ENCODE data around the gene DOLPP1. TPM values are rescaled to one million over a fixed set of nuclear protein-coding genes. Genes with fewer than 3 reads are reported as not detected.

Gene DOLPP1
- total RNA-seq, 1 experiment from 2014 or later: 13.7 TPM

DNA sequence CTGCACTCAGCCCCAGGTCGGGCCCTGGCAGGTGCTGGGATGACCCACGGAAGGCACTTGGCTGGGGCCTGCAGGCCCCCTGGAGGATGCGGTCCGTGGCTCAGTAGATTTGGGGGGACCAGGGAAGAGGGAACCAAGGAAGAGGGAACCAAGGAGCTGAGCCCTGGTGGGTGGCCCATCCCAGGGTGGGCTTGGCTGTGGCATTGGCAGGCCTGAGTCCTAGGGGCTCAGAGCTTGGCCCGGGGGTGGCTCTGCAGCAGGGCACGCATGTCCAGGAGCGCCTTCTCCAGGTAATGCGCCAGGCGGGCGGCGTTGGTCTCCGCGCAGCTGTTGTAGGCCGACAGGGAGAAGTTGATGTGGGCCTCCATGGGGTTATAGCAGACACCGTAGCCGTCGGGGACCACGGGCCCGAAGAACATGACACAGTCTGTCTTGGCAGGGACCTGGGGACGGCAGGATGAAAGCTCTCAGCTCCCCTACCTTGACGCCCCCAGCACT, 14.3 kb downstream of the DOLPP1 start:
- in situ Hi-C loops (cut with HindIII; ENCODE audit: low pct_unique_long_range_greater_than_20kb, low sequenced_read_pairs): no loop called here
- Histone ChIP-seq H3K27me3 (ENCODE audit: control insufficient read depth, insufficient read depth, low read length) (no peaks in the 10 kb centered on the region), H3K27ac (ENCODE audit: low read length) (no peak overlapping the region), H3K36me3 (ENCODE audit: control insufficient read depth, insufficient read depth, low read length) (no peaks in the 10 kb centered on the region), H3K9me3 (ENCODE audit: control insufficient read depth, insufficient read depth, low read depth, low read length) (no peaks in the 10 kb centered on the region), H3K4me3 (ENCODE audit: low read depth in 2 of 2, low read length in 2 of 2) (no peak overlapping the region), H3K4me1 (ENCODE audit: control insufficient read depth, insufficient read depth, low read length) (no peaks in the 10 kb centered on the region)
- CTCF ChIA-PET: no interaction called here
- DNase-seq (ENCODE audit: low read depth, low spot score) (no peak), ATAC-seq (no peak)
- POLR2A ChIA-PET: no interaction called here
- TF ChIP-seq, protein P1, sequence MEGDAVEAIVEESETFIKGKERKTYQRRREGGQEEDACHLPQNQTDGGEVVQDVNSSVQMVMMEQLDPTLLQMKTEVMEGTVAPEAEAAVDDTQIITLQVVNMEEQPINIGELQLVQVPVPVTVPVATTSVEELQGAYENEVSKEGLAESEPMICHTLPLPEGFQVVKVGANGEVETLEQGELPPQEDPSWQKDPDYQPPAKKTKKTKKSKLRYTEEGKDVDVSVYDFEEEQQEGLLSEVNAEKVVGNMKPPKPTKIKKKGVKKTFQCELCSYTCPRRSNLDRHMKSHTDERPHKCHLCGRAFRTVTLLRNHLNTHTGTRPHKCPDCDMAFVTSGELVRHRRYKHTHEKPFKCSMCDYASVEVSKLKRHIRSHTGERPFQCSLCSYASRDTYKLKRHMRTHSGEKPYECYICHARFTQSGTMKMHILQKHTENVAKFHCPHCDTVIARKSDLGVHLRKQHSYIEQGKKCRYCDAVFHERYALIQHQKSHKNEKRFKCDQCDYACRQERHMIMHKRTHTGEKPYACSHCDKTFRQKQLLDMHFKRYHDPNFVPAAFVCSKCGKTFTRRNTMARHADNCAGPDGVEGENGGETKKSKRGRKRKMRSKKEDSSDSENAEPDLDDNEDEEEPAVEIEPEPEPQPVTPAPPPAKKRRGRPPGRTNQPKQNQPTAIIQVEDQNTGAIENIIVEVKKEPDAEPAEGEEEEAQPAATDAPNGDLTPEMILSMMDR (IDR thresholded peaks at IDR 0.05): no peak
- TF ChIP-seq, protein P2, sequence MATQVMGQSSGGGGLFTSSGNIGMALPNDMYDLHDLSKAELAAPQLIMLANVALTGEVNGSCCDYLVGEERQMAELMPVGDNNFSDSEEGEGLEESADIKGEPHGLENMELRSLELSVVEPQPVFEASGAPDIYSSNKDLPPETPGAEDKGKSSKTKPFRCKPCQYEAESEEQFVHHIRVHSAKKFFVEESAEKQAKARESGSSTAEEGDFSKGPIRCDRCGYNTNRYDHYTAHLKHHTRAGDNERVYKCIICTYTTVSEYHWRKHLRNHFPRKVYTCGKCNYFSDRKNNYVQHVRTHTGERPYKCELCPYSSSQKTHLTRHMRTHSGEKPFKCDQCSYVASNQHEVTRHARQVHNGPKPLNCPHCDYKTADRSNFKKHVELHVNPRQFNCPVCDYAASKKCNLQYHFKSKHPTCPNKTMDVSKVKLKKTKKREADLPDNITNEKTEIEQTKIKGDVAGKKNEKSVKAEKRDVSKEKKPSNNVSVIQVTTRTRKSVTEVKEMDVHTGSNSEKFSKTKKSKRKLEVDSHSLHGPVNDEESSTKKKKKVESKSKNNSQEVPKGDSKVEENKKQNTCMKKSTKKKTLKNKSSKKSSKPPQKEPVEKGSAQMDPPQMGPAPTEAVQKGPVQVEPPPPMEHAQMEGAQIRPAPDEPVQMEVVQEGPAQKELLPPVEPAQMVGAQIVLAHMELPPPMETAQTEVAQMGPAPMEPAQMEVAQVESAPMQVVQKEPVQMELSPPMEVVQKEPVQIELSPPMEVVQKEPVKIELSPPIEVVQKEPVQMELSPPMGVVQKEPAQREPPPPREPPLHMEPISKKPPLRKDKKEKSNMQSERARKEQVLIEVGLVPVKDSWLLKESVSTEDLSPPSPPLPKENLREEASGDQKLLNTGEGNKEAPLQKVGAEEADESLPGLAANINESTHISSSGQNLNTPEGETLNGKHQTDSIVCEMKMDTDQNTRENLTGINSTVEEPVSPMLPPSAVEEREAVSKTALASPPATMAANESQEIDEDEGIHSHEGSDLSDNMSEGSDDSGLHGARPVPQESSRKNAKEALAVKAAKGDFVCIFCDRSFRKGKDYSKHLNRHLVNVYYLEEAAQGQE (IDR thresholded peaks at IDR 0.05; ENCODE audit: insufficient read depth in 1 of 2, low read depth in 2 of 2, low read length in 1 of 2): no peak
- no peak for TF ChIP-seq SIN3A (IDR thresholded peaks at IDR 0.05; ENCODE audit: borderline replicate concordance, insufficient read depth, low read depth, low read length)
- no peak for TF ChIP-seq POLR2AphosphoS5 (IDR thresholded peaks at IDR 0.05; ENCODE audit: low read depth, low read length)
- no peak for TF ChIP-seq TCF7L2 (IDR thresholded peaks at IDR 0.05; ENCODE audit: low read depth, low read length)
- no TSS peak for BruUV-seq (replicated peaks)
- intact Hi-C loops (cut with micrococcal nuclease; ENCODE audit: unreplicated experiment): no loop called here

DNA sequence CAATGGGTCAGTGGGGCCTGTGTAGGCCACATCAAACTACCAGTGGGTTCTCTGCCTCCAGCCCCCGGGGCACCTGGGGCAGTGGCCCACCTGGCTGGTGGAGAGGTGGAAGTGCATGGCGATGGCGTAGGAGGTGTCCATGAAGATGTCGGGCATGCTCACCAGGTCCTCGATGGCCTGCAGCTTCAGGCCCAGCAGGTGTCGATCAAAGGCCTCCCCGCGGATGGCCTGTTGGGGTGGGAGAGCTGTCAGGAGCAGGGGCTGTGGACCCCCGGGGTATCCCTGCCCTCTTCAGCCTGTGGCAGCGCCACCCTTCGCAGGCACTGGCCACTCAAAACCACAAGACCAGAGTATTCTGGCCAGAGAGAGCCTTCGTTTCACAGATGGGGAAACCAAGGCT, 15.0 kb downstream of the DOLPP1 start:
- Histone ChIP-seq H3K36me3 (ENCODE audit: control insufficient read depth, insufficient read depth, low read length) (no peaks in the 10 kb centered on the region), H3K4me3 (ENCODE audit: low read depth in 2 of 2, low read length in 2 of 2) (no peak overlapping the region), H3K9me3 (ENCODE audit: control insufficient read depth, insufficient read depth, low read depth, low read length) (no peaks in the 10 kb centered on the region), H3K27ac (ENCODE audit: low read length) (no peak overlapping the region), H3K27me3 (ENCODE audit: control insufficient read depth, insufficient read depth, low read length) (no peaks in the 10 kb centered on the region), H3K4me1 (ENCODE audit: control insufficient read depth, insufficient read depth, low read length) (no peaks in the 10 kb centered on the region)
- DNase-seq (ENCODE audit: low read depth, low spot score): no peak
- intact Hi-C loops (cut with micrococcal nuclease; ENCODE audit: unreplicated experiment) (no loop called here), in situ Hi-C loops (cut with HindIII; ENCODE audit: low pct_unique_long_range_greater_than_20kb, low sequenced_read_pairs) (no loop called here)
- no peak for ATAC-seq
- ChIA-PET CTCF (no interaction called here), POLR2A (no interaction called here)
- TF ChIP-seq POLR2AphosphoS5 (IDR thresholded peaks at IDR 0.05; ENCODE audit: low read depth, low read length): no peak
- TF ChIP-seq TCF7L2 (IDR thresholded peaks at IDR 0.05; ENCODE audit: low read depth, low read length): no peak
- TF ChIP-seq, protein P2 (IDR thresholded peaks at IDR 0.05; ENCODE audit: insufficient read depth in 1 of 2, low read depth in 2 of 2, low read length in 1 of 2): no peak
- TF ChIP-seq SIN3A (IDR thresholded peaks at IDR 0.05; ENCODE audit: borderline replicate concordance, insufficient read depth, low read depth, low read length): no peak
- TF ChIP-seq, protein P1 (IDR thresholded peaks at IDR 0.05): no peak
- no TSS peak for BruUV-seq (replicated peaks)

All from Panc1 (cell line).